ENCODE results near the gene NRARP. TPM values are rescaled to one million over a fixed set of nuclear protein-coding genes. Genes with fewer than 3 reads are reported as not detected.

NRARP gene
- total RNA-seq, 1 experiment from 2014 or later, result 24.7 TPM

DNA sequence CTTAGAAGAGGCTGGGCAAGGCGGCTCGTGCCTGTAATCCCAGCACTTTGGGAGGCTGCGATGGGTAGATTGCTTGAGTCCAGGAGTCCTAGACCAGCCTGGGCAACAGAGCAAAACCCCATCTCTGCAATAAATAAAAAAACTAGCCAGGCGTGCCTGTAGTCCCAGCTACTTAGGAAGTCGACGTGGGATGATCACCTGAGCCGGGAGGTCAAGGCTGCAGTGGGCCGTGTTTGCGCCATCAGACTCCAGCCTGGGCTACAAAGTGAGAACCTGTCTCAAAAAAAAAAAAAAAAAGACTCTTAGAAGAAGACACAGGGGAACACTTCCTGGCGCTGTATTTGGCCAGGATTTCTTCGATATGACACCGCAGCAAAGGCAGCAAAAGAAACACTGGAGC is 23.7 kb upstream of the NRARP start:
- H3K4me1 Mint-ChIP-seq (ENCODE audit: low read depth, unreplicated experiment), result no peaks in the 10 kb centered on the region
- H3K36me3 Mint-ChIP-seq (ENCODE audit: insufficient read depth, unreplicated experiment), result no peaks in the 10 kb centered on the region
- no TSS peak for BruUV-seq (replicated peaks)
- H3K27me3 ChIP-seq (replicated peaks; ENCODE audit: control insufficient read depth, insufficient read depth, low read length), result no peaks in the 10 kb centered on the region
- no peaks in the 10 kb centered on the region for H3K4me1 ChIP-seq
- no peak for DNase-seq
- intact Hi-C loops (cut with micrococcal nuclease; ENCODE audit: unreplicated experiment), result no loop called here
- no peak overlapping the region for H3K4me3 ChIP-seq (ENCODE audit: low read depth, low read length)
- POLR2A ChIA-PET, result no interaction called here
- no peaks in the 10 kb centered on the region for H3K36me3 ChIP-seq (ENCODE audit: control insufficient read depth, insufficient read depth, low read length)
- no peak overlapping the region for H3K4me3 Mint-ChIP-seq (ENCODE audit: unreplicated experiment)
- no peak overlapping the region for H3K27ac Mint-ChIP-seq (ENCODE audit: unreplicated experiment)
- no peaks in the 10 kb centered on the region for H3K27me3 Mint-ChIP-seq (ENCODE audit: insufficient read depth, unreplicated experiment)
- CTCF ChIA-PET, result interaction anchor here (0.7 kb wide), 1 partner anchor 295 kb away, joined by 3 read pairs; no protein-coding TSS in a partner anchor
- H3K9me3 Mint-ChIP-seq (ENCODE audit: unreplicated experiment), result no peaks in the 10 kb centered on the region
- TF ChIP-seq, protein P1, sequence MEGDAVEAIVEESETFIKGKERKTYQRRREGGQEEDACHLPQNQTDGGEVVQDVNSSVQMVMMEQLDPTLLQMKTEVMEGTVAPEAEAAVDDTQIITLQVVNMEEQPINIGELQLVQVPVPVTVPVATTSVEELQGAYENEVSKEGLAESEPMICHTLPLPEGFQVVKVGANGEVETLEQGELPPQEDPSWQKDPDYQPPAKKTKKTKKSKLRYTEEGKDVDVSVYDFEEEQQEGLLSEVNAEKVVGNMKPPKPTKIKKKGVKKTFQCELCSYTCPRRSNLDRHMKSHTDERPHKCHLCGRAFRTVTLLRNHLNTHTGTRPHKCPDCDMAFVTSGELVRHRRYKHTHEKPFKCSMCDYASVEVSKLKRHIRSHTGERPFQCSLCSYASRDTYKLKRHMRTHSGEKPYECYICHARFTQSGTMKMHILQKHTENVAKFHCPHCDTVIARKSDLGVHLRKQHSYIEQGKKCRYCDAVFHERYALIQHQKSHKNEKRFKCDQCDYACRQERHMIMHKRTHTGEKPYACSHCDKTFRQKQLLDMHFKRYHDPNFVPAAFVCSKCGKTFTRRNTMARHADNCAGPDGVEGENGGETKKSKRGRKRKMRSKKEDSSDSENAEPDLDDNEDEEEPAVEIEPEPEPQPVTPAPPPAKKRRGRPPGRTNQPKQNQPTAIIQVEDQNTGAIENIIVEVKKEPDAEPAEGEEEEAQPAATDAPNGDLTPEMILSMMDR (IDR thresholded peaks at IDR 0.05; ENCODE audit: insufficient read depth in 1 of 2, low read depth in 1 of 2, low read length in 1 of 2, severe bottlenecking in 1 of 2, unreplicated experiment in 1 of 2), result no peak
- no peaks in the 10 kb centered on the region for H3K9me3 ChIP-seq

DNA sequence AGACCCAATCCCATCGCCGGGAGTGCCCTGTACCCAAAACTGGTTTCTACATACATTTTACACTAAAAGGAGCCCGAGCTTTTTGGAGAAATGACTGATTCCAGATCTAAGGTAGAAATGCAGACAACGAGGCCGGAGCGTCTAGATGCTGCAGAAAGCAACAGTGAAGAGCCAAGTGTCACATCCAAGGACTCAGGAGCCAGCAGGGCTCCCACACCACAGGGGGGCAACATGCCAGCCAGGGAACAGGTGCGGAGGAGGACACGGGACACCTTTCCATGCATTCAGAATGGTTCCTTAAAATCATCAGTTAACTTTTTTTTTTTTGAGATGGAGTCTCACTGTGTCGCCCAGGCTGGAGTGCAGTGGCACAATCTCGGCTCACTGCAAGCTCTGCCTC is 23.1 kb upstream of the NRARP start:
- no peaks in the 10 kb centered on the region for H3K27me3 ChIP-seq (replicated peaks; ENCODE audit: control insufficient read depth, insufficient read depth, low read length)
- H3K4me1 ChIP-seq, result no peaks in the 10 kb centered on the region
- Mint-ChIP-seq H3K27ac (ENCODE audit: unreplicated experiment) (no peak overlapping the region), H3K27me3 (ENCODE audit: insufficient read depth, unreplicated experiment) (no peaks in the 10 kb centered on the region), H3K9me3 (ENCODE audit: unreplicated experiment) (no peaks in the 10 kb centered on the region), H3K36me3 (ENCODE audit: insufficient read depth, unreplicated experiment) (no peaks in the 10 kb centered on the region), H3K4me1 (ENCODE audit: low read depth, unreplicated experiment) (no peaks in the 10 kb centered on the region), H3K4me3 (ENCODE audit: unreplicated experiment) (no peak overlapping the region)
- TF ChIP-seq, protein P1 (IDR thresholded peaks at IDR 0.05; ENCODE audit: insufficient read depth in 1 of 2, low read depth in 1 of 2, low read length in 1 of 2, severe bottlenecking in 1 of 2, unreplicated experiment in 1 of 2), result no peak
- DNase-seq, result no peak
- H3K9me3 ChIP-seq, result no peaks in the 10 kb centered on the region
- H3K36me3 ChIP-seq (ENCODE audit: control insufficient read depth, insufficient read depth, low read length), result no peaks in the 10 kb centered on the region
- no peak overlapping the region for H3K4me3 ChIP-seq (ENCODE audit: low read depth, low read length)
- intact Hi-C loops (cut with micrococcal nuclease; ENCODE audit: unreplicated experiment), result no loop called here
- ChIA-PET CTCF (no interaction called here), POLR2A (no interaction called here)
- no TSS peak for BruUV-seq (replicated peaks)

DNA sequence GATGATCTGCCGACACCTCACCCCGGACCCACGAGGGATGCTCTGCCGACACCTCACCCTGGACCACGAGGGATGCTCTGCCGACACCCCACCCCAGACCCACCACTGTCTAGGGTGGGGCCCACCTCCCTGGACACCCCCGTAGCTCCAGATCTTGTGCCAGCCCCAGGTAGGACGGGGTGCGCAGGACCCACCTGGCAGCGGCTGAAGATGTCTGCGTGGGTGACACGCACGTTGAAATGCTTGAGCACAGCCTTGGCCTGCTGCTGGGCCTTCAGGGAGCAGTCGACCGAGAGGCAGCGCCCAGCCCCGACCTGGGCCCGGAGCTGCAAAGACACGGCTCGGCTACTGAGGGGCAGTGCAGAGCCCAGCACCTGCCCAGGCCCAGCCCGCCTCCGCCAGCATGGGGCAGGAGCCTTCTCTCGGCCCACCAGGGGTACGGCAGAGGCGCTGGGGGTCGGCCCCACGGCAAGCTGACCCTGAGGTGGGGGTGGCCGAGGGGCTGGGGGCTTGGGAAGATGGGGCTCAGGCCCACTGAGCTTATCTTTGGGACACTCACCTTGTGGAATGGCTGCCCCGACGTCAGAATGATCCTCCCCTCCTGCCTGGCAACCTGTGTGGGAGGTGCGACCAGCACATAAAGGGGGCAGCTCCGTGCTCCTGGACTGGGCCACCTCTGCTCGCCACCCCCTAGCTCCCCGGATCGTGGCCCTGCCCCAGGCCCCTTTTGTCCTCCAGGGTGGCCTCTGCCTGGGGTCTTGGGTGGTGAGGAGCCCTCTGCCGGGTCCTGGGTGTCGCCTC is 21.7 kb upstream of the NRARP start:
- Histone ChIP-seq H3K9me3 (no peaks in the 10 kb centered on the region), H3K36me3 (ENCODE audit: control insufficient read depth, insufficient read depth, low read length) (no peaks in the 10 kb centered on the region), H3K4me3 (ENCODE audit: low read depth, low read length) (no peak overlapping the region), H3K27me3 (replicated peaks; ENCODE audit: control insufficient read depth, insufficient read depth, low read length) (no peaks in the 10 kb centered on the region), H3K4me1 (no peaks in the 10 kb centered on the region)
- H3K4me1 Mint-ChIP-seq (ENCODE audit: low read depth, unreplicated experiment), result no peaks in the 10 kb centered on the region
- H3K36me3 Mint-ChIP-seq (ENCODE audit: insufficient read depth, unreplicated experiment), result no peaks in the 10 kb centered on the region
- H3K9me3 Mint-ChIP-seq (ENCODE audit: unreplicated experiment), result no peaks in the 10 kb centered on the region
- TF ChIP-seq, protein P1 (IDR thresholded peaks at IDR 0.05; ENCODE audit: insufficient read depth in 1 of 2, low read depth in 1 of 2, low read length in 1 of 2, severe bottlenecking in 1 of 2, unreplicated experiment in 1 of 2), result no peak
- intact Hi-C loops (cut with micrococcal nuclease; ENCODE audit: unreplicated experiment), result no loop called here
- no peak overlapping the region for H3K4me3 Mint-ChIP-seq (ENCODE audit: unreplicated experiment)
- no peak for DNase-seq
- ChIA-PET CTCF (no interaction called here), POLR2A (no interaction called here)
- H3K27me3 Mint-ChIP-seq (ENCODE audit: insufficient read depth, unreplicated experiment), result no peaks in the 10 kb centered on the region
- no peak overlapping the region for H3K27ac Mint-ChIP-seq (ENCODE audit: unreplicated experiment)
- BruUV-seq (replicated peaks), result no TSS peak

Data from Caco-2 (cell line).